ENCODE results near the gene TSFM.

The TSFM gene

DNA sequence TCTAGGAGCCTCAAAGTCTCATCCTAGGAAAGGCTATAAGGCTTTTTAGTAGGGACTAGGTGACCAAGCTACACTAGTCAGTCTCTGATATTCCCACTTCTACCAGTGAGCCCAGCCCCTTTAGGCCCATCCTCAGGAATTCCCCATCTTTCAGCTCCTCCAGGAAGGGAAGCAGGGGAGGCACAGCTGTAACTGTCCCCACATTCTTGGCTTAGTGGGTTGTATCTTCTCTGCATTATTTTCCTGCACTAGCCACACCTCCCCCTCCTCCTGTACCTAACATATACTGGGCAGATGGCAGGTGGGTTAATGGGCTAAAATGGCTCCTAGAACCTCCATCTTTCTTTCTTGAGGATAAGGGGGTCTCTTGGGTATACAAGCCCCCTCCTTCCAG is 15.3 kb upstream of the TSFM start:
- H3F3A ChIP-seq (ENCODE audit: control insufficient read depth, insufficient read depth) = peaks cover 11% of the 10 kb centered on the region
- peaks cover 30% of the 10 kb centered on the region for H3K27me3 ChIP-seq (ENCODE audit: control insufficient read depth, low read length)
- no peak overlapping the region for H3K4me2 ChIP-seq (ENCODE audit: low read length)
- TF ChIP-seq EZH2phosphoT487 (IDR thresholded peaks at IDR 0.05; ENCODE audit: borderline replicate concordance, low read length) = no peak
- peaks cover 11% of the 10 kb centered on the region for H3K79me2 ChIP-seq (ENCODE audit: control insufficient read depth, low read length)
- no peaks in the 10 kb centered on the region for H3K9me3 ChIP-seq (ENCODE audit: control insufficient read depth, insufficient read depth, low read length)
- H3K4me1 ChIP-seq (ENCODE audit: control insufficient read depth, low read length) = peaks cover 40% of the 10 kb centered on the region
- no peak overlapping the region for H3K27ac ChIP-seq (ENCODE audit: low read depth, low read length)
- H3K9me2 ChIP-seq (replicated peaks; ENCODE audit: control insufficient read depth, low read length) = no peaks in the 10 kb centered on the region
- no peaks in the 10 kb centered on the region for H4K20me1 ChIP-seq (ENCODE audit: control insufficient read depth, insufficient read depth, low read depth, low read length)
- peaks cover 24% of the 10 kb centered on the region for H3K36me3 ChIP-seq (ENCODE audit: control insufficient read depth, low read length)
- H3K4me3 ChIP-seq (ENCODE audit: low read length) = no peak overlapping the region

DNA sequence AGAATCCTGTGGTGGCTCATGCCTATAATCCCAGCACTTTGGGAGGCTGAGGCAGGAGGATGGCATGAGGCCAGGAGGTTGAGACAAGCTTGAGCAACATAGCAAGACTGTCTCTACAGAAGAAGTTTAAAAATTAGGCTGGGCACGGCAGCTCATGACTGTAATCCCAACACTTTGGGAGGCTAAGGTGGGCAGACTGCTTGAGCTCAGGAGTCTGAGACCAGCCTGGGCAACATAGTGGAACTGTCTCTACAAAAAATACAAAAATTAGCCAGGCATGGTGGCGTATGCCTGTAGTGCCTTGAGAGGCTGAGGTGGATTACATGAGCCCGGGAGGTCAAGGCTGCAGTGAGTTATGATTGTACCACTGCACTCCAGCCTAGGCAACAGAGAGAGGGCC is 14.7 kb upstream of the TSFM start:
- H3K36me3 ChIP-seq (ENCODE audit: control insufficient read depth, low read length) = peaks cover 24% of the 10 kb centered on the region
- peaks cover 11% of the 10 kb centered on the region for H3K79me2 ChIP-seq (ENCODE audit: control insufficient read depth, low read length)
- H3F3A ChIP-seq (ENCODE audit: control insufficient read depth, insufficient read depth) = peaks cover 5% of the 10 kb centered on the region
- no peak overlapping the region for H3K27ac ChIP-seq (ENCODE audit: low read depth, low read length)
- H3K27me3 ChIP-seq (ENCODE audit: control insufficient read depth, low read length) = peaks cover 30% of the 10 kb centered on the region
- H3K9me3 ChIP-seq (ENCODE audit: control insufficient read depth, insufficient read depth, low read length) = no peaks in the 10 kb centered on the region
- no peak for TF ChIP-seq EZH2phosphoT487 (IDR thresholded peaks at IDR 0.05; ENCODE audit: borderline replicate concordance, low read length)
- TF ChIP-seq, protein P1, sequence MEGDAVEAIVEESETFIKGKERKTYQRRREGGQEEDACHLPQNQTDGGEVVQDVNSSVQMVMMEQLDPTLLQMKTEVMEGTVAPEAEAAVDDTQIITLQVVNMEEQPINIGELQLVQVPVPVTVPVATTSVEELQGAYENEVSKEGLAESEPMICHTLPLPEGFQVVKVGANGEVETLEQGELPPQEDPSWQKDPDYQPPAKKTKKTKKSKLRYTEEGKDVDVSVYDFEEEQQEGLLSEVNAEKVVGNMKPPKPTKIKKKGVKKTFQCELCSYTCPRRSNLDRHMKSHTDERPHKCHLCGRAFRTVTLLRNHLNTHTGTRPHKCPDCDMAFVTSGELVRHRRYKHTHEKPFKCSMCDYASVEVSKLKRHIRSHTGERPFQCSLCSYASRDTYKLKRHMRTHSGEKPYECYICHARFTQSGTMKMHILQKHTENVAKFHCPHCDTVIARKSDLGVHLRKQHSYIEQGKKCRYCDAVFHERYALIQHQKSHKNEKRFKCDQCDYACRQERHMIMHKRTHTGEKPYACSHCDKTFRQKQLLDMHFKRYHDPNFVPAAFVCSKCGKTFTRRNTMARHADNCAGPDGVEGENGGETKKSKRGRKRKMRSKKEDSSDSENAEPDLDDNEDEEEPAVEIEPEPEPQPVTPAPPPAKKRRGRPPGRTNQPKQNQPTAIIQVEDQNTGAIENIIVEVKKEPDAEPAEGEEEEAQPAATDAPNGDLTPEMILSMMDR (IDR thresholded peaks at IDR 0.05; ENCODE audit: low read depth, low read length, poor library complexity, severe bottlenecking) = no peak
- H3K4me3 ChIP-seq (ENCODE audit: low read length) = no peak overlapping the region
- H3K4me2 ChIP-seq (ENCODE audit: low read length) = no peak overlapping the region
- H3K4me1 ChIP-seq (ENCODE audit: control insufficient read depth, low read length) = peaks cover 43% of the 10 kb centered on the region
- H4K20me1 ChIP-seq (ENCODE audit: control insufficient read depth, insufficient read depth, low read depth, low read length) = no peaks in the 10 kb centered on the region
- no peaks in the 10 kb centered on the region for H3K9me2 ChIP-seq (replicated peaks; ENCODE audit: control insufficient read depth, low read length)

- Histone ChIP-seq H3K9me2 (replicated peaks; ENCODE audit: control insufficient read depth, low read length) (no peaks in the 10 kb centered on the region), H3K4me2 (ENCODE audit: low read length) (no peak overlapping the region), H3K79me2 (ENCODE audit: control insufficient read depth, low read length) (peaks cover 11% of the 10 kb centered on the region), H3K27me3 (ENCODE audit: control insufficient read depth, low read length) (peaks cover 25% of the 10 kb centered on the region), H3K36me3 (ENCODE audit: control insufficient read depth, low read length) (peaks cover 24% of the 10 kb centered on the region), H3F3A (ENCODE audit: control insufficient read depth, insufficient read depth) (no peaks in the 10 kb centered on the region), H3K4me1 (ENCODE audit: control insufficient read depth, low read length) (peaks cover 40% of the 10 kb centered on the region), H3K9me3 (ENCODE audit: control insufficient read depth, insufficient read depth, low read length) (no peaks in the 10 kb centered on the region), H4K20me1 (ENCODE audit: control insufficient read depth, insufficient read depth, low read depth, low read length) (no peaks in the 10 kb centered on the region), H3K27ac (ENCODE audit: low read depth, low read length) (no peak overlapping the region), H3K4me3 (ENCODE audit: low read length) (no peak overlapping the region)
- no peak for TF ChIP-seq EZH2phosphoT487 (IDR thresholded peaks at IDR 0.05; ENCODE audit: borderline replicate concordance, low read length)
- TF ChIP-seq, protein P1 (IDR thresholded peaks at IDR 0.05; ENCODE audit: low read depth, low read length, poor library complexity, severe bottlenecking) = no peak
Observed at GRCh38 chr12:57769594-57769993, 13.0 kb upstream of the TSFM start.

DNA sequence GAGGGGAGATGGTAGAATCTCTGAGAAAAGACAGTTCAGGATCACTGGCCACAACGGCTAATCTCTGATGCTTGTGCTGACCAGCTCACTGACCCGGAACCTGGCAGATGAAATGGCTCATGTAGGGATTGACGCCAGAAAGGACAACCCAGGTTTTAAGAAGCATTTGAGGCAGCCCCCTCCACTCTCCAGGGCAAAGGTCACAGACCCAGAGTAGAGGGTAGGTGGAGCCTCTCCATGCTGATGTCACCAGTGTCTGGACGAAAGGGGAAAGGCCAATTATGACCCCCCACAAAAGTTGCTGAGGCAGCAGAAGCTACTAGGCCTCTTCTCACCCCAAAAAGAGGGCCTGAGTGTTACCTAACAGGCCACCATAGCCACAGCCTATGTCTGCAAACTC is 11.9 kb upstream of the TSFM start:
- peaks cover 24% of the 10 kb centered on the region for H3K36me3 ChIP-seq (ENCODE audit: control insufficient read depth, low read length)

More for the DNA sequence above, 11.9 kb upstream of the TSFM start:
- no peaks in the 10 kb centered on the region for H3K9me3 ChIP-seq (ENCODE audit: control insufficient read depth, insufficient read depth, low read length)
- peaks cover 13% of the 10 kb centered on the region for H3K27me3 ChIP-seq (ENCODE audit: control insufficient read depth, low read length)
- peak overlapping the region; percentile 88 for H3K4me2 ChIP-seq (ENCODE audit: low read length)
- no peaks in the 10 kb centered on the region for H3F3A ChIP-seq (ENCODE audit: control insufficient read depth, insufficient read depth)
- no peaks in the 10 kb centered on the region for H3K9me2 ChIP-seq (replicated peaks; ENCODE audit: control insufficient read depth, low read length)
- H4K20me1 ChIP-seq (ENCODE audit: control insufficient read depth, insufficient read depth, low read depth, low read length) = no peaks in the 10 kb centered on the region
- TF ChIP-seq, protein P1 (IDR thresholded peaks at IDR 0.05; ENCODE audit: low read depth, low read length, poor library complexity, severe bottlenecking) = no peak
- no peak for TF ChIP-seq EZH2phosphoT487 (IDR thresholded peaks at IDR 0.05; ENCODE audit: borderline replicate concordance, low read length)
- peaks cover 11% of the 10 kb centered on the region for H3K79me2 ChIP-seq (ENCODE audit: control insufficient read depth, low read length)
- H3K4me3 ChIP-seq (ENCODE audit: low read length) = peak overlapping the region; percentile 89
- no peak overlapping the region for H3K27ac ChIP-seq (ENCODE audit: low read depth, low read length)
- peaks cover 29% of the 10 kb centered on the region for H3K4me1 ChIP-seq (ENCODE audit: control insufficient read depth, low read length)

All from DOHH2 (cell line).